Measurements from ENCODE around the gene NECTIN1. TPM values are rescaled to one million over a fixed set of nuclear protein-coding genes. Genes with fewer than 3 reads are reported as not detected.

NECTIN1 gene
- total and polyA plus RNA-seq, 2 experiments from 2014 or later, result 3.6 to 7.4 TPM

GRCh38 chr11:119730789-119731386 lies 1.9 kb upstream of the NECTIN1 start:
- 70% methylated on average over 6 of the region's 6 CpGs for WGBS (ENCODE audit: low lambda C conversion rate, missing lambda C conversion rate)
- H3K9me3 ChIP-seq (ENCODE audit: low read depth), result no peaks in the 10 kb centered on the region
- TF ChIP-seq CTCF (IDR thresholded peaks at IDR 0.05; ENCODE audit: poor library complexity) (no peak), EZH2 (IDR thresholded peaks at IDR 0.05; ENCODE audit: borderline replicate concordance) (no peak), EZH2phosphoT487 (IDR thresholded peaks at IDR 0.05; ENCODE audit: low read depth, severe bottlenecking, unreplicated experiment) (no peak)
- peaks cover 11% of the 10 kb centered on the region for H3K27me3 ChIP-seq
- no peak overlapping the region for H3K4me2 ChIP-seq
- no peak overlapping the region for H3K27ac ChIP-seq
- no peaks in the 10 kb centered on the region for H3K36me3 ChIP-seq (replicated peaks; ENCODE audit: insufficient read depth, low read depth)
- H3K4me3 ChIP-seq, result no peak overlapping the region
- peaks cover 13% of the 10 kb centered on the region for H4K20me1 ChIP-seq (ENCODE audit: insufficient read depth, poor library complexity, severe bottlenecking)
- H3K9me2 ChIP-seq (replicated peaks; ENCODE audit: insufficient read depth), result no peaks in the 10 kb centered on the region
- DNase-seq (ENCODE audit: low spot score), result no peak
- no peak overlapping the region for H2AFZ ChIP-seq
- peaks cover 25% of the 10 kb centered on the region for H3K4me1 ChIP-seq (ENCODE audit: insufficient read depth)
- H3K79me2 ChIP-seq, result peaks cover 18% of the 10 kb centered on the region

DNA sequence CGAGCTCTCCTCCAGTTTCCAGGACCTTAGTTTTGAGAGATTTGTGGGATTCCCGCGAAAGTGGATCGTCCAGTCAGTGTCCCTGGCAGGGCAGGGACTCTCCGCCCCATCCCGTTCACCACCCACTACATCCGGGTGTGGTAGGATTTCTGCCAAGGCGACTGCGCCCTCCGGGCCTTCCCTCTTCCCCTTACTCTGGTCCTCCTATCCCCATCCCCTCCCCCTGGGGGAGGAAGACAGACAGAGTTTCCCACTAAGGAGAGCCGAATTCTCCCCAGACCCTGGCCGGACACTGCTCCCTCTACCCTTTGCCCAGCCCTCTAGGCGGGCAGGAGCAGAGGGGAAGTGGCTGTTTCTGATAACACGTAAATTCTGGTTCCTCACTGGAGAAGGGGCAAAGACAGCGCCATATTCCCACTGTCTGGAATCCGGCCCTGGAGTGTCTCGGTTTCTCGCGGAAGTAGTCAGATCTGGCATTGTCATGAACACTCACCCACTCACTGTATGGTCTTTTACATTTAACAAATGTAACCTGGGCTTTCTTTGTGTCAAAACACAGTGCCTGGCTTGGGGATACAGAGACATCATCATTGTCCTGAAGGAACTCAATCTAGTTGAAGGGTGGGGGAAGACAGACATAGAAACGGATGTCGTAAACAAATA lies 1.1 kb upstream of the NECTIN1 start:
- H3K9me2 ChIP-seq (replicated peaks; ENCODE audit: insufficient read depth), result no peaks in the 10 kb centered on the region
- no peaks in the 10 kb centered on the region for H3K36me3 ChIP-seq (replicated peaks; ENCODE audit: insufficient read depth, low read depth)
- H3K27ac ChIP-seq, result peak overlapping the region; percentile 28
- TF ChIP-seq EZH2 (IDR thresholded peaks at IDR 0.05; ENCODE audit: borderline replicate concordance), result no peak
- no peak for TF ChIP-seq EZH2phosphoT487 (IDR thresholded peaks at IDR 0.05; ENCODE audit: low read depth, severe bottlenecking, unreplicated experiment)
- TF ChIP-seq CTCF (IDR thresholded peaks at IDR 0.05; ENCODE audit: poor library complexity), result no peak
- no peak overlapping the region for H3K4me3 ChIP-seq
- peaks cover 26% of the 10 kb centered on the region for H3K79me2 ChIP-seq
- H4K20me1 ChIP-seq (ENCODE audit: insufficient read depth, poor library complexity, severe bottlenecking), result peaks cover 13% of the 10 kb centered on the region
- H2AFZ ChIP-seq, result peak overlapping the region; percentile 64
- peak; percentile 48 for DNase-seq (ENCODE audit: low spot score)
- no peaks in the 10 kb centered on the region for H3K9me3 ChIP-seq (ENCODE audit: low read depth)
- WGBS (ENCODE audit: low lambda C conversion rate, missing lambda C conversion rate), result 27% methylated on average over 21 of the region's 21 CpGs
- H3K4me1 ChIP-seq (ENCODE audit: insufficient read depth), result peaks cover 25% of the 10 kb centered on the region
- peaks cover 11% of the 10 kb centered on the region for H3K27me3 ChIP-seq
- H3K4me2 ChIP-seq, result peak overlapping the region; percentile 100

DNA sequence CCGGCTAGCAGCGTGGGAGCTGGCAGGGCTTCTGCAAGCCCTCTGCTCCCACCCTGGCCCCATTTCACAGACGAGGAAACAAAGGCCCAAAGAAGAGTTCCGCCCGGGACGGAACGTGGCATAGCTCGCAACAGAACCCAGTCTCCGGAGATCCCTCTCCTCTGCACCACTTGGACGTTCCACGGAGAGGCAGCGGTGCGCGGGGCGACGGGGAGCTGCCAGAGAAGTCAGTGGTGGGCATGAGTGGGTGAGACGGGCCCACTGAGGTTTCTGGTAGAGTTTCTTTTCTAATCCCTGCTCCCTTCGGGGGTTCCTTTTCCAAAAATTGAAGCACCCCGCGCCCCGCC lies 554 bp upstream of the NECTIN1 start:
- Histone ChIP-seq H3K4me2 (peak overlapping the region; percentile 100), H3K27ac (no peak overlapping the region), H3K4me3 (peak overlapping the region; percentile 33), H4K20me1 (ENCODE audit: insufficient read depth, poor library complexity, severe bottlenecking) (peaks cover 13% of the 10 kb centered on the region), H3K9me2 (replicated peaks; ENCODE audit: insufficient read depth) (no peaks in the 10 kb centered on the region), H3K79me2 (peaks cover 26% of the 10 kb centered on the region), H3K36me3 (replicated peaks; ENCODE audit: insufficient read depth, low read depth) (no peaks in the 10 kb centered on the region), H3K27me3 (peaks cover 11% of the 10 kb centered on the region), H3K9me3 (ENCODE audit: low read depth) (no peaks in the 10 kb centered on the region), H2AFZ (peak overlapping the region; percentile 64), H3K4me1 (ENCODE audit: insufficient read depth) (peaks cover 25% of the 10 kb centered on the region)
- TF ChIP-seq EZH2 (IDR thresholded peaks at IDR 0.05; ENCODE audit: borderline replicate concordance), result no peak
- no peak for TF ChIP-seq EZH2phosphoT487 (IDR thresholded peaks at IDR 0.05; ENCODE audit: low read depth, severe bottlenecking, unreplicated experiment)
- TF ChIP-seq CTCF (IDR thresholded peaks at IDR 0.05; ENCODE audit: poor library complexity), result no peak
- no peak for DNase-seq (ENCODE audit: low spot score)
- 8% methylated on average over 14 of the region's 21 CpGs for WGBS (ENCODE audit: low lambda C conversion rate, missing lambda C conversion rate)
